A549 (cell line): Measurements from ENCODE around the gene OSBPL3. TPM values are rescaled to one million over a fixed set of nuclear protein-coding genes. Genes with fewer than 3 reads are reported as not detected.

Experiments
- ATAC-seq, 2 experiments: fragments of 200-7000 bp in 1 of 2; fragments of >200 bp in 1 of 2; cut with Nextera tagmentation in 1 of 2; cut with Tn5 transposase in 1 of 2; 3 replicates each; pipeline versions ENCODE4 v1.8.0 to v1.9.1; 2018 to 2020; ENCODE audit warnings: mild to moderate bottlenecking in 1 of 2, moderate library complexity in 1 of 2
- CTCF ChIA-PET: fragments of 300-600 bp; sonication (Branson Sonifier 250); formaldehyde crosslinking; extraction: SDS; loops from one replicate; lab custom pipeline; 2021; ENCODE audit warnings: antibody characterized with exemption, inconsistent platforms; lab: Yijun Ruan, JAX
- POLR2A ChIA-PET: fragments of 350-600 bp; formaldehyde crosslinking; extraction: SDS; loops from one replicate; lab custom pipeline; 2021; ENCODE audit warnings: antibody characterized with exemption, inconsistent platforms; lab: Yijun Ruan, JAX
- DNase-seq, 2 experiments: peaks; one replicate each; pipeline versions ENCODE4 v3.0.0 to v3.0.0-alpha.2; 2011 to 2016; ENCODE audit warnings: low read depth in 1 of 2, low spot score in 1 of 2
- FAIRE-seq: peaks from 2 replicates; lab custom pipeline; 2011; peaks lifted over from hg19 to GRCh38; lab: Jason Lieb, UNC
- H3K27ac ChIP-seq, 2 experiments: fragments of >200 bp; sonication (Bioruptor Twin); formaldehyde crosslinking; 3 replicates each; pipeline ENCODE4 v1.5.1; 2016 to 2017
- H3K4me1 ChIP-seq: fragments of >200 bp; sonication (Bioruptor Twin); formaldehyde crosslinking; 3 replicates; pipeline ENCODE4 v1.6.1; 2016
- H3K4me2 ChIP-seq: fragments of >200 bp; sonication (Bioruptor Twin); formaldehyde crosslinking; 3 replicates; pipeline ENCODE4 v1.6.1; 2016
- H3K4me3 ChIP-seq: fragments of >200 bp; sonication (Bioruptor Twin); formaldehyde crosslinking; 3 replicates; pipeline ENCODE4 v1.5.1; 2016
- H3K9me3 ChIP-seq: fragments of >200 bp; sonication (Bioruptor Twin); formaldehyde crosslinking; 3 replicates; pipeline ENCODE4 v1.6.1; 2016
- BHLHE40 ChIP-seq: IDR thresholded peaks from 2 replicates; pipeline ENCODE4 v1.6.1; 2012; ENCODE audit warnings: low read depth, low read length, inconsistent platforms
- CBX2 ChIP-seq: fragments of 200-600 bp; sonication (generic); IDR thresholded peaks from 2 replicates; pipeline ENCODE4 v1.6.1; 2016; ENCODE audit warnings: low read depth, mild to moderate bottlenecking, borderline replicate concordance
- CEBPB ChIP-seq, 2 experiments: fragments of >200 bp in 1 of 2; sonication (Bioruptor Twin) in 1 of 2; formaldehyde crosslinking in 1 of 2; IDR thresholded peaks; 2 replicates each; pipeline ENCODE4 v1.6.1; 2012 to 2016
- CHD2 ChIP-seq: fragments of 150-350 bp; IDR thresholded peaks from 2 replicates; pipeline ENCODE4 v1.6.1; 2014; ENCODE audit warnings: low read length; ENCODE audit not compliant: partially characterized antibody
- CTCF ChIP-seq: fragments of >200 bp; sonication (Bioruptor Twin); formaldehyde crosslinking; IDR thresholded peaks from 3 replicates; pipeline ENCODE4 v1.5.1; 2016
- E2F6 ChIP-seq: IDR thresholded peaks from 2 replicates; pipeline ENCODE4 v1.6.1; 2012; ENCODE audit warnings: low read depth, borderline replicate concordance
- ESRRA ChIP-seq: fragments of 150-350 bp; IDR thresholded peaks from 2 replicates; pipeline ENCODE4 v1.6.1; 2014; ENCODE audit warnings: mild to moderate bottlenecking, low read length, borderline replicate concordance
- HDAC2 ChIP-seq: fragments of 200-600 bp; sonication (generic); IDR thresholded peaks from 2 replicates; pipeline ENCODE4 v1.6.1; 2016
- HEYL ChIP-seq: fragments of 250-450 bp; sonication (Bioruptor Pico); IDR thresholded peaks from 2 replicates; pipeline ENCODE4 v1.8.0; 2021; ENCODE audit warnings: mild to moderate bottlenecking, moderate library complexity
- HMGXB4 ChIP-seq: fragments of 250-450 bp; sonication (Bioruptor Pico); IDR thresholded peaks from 2 replicates; pipeline ENCODE4 v1.5.0; 2021; ENCODE audit warnings: mild to moderate bottlenecking, moderate library complexity, borderline replicate concordance
- HOXA7 ChIP-seq: fragments of 250-450 bp; sonication (Bioruptor Pico); IDR thresholded peaks from 2 replicates; pipeline ENCODE4 v1.5.0; 2020; ENCODE audit warnings: mild to moderate bottlenecking, moderate library complexity
- HOXB13 ChIP-seq: fragments of 250-450 bp; sonication (Bioruptor Pico); IDR thresholded peaks from 2 replicates; pipeline ENCODE4 v1.5.0; 2020; ENCODE audit warnings: low read depth, mild to moderate bottlenecking, moderate library complexity
- HOXB5 ChIP-seq: fragments of 250-450 bp; sonication (Bioruptor Pico); IDR thresholded peaks from 2 replicates; pipeline ENCODE4 v1.5.0; 2020; ENCODE audit warnings: mild to moderate bottlenecking, moderate library complexity
- JUNB ChIP-seq: fragments of >200 bp; sonication (Bioruptor Twin); formaldehyde crosslinking; IDR thresholded peaks from 2 replicates; pipeline ENCODE4 v1.6.1; 2016
- MAFK ChIP-seq: fragments of 450-650 bp; IDR thresholded peaks from 2 replicates; pipeline ENCODE4 v1.6.1; 2014; ENCODE audit not compliant: partially characterized antibody
- MAX ChIP-seq: IDR thresholded peaks from 2 replicates; pipeline ENCODE4 v1.6.1; 2012
- MAZ ChIP-seq: fragments of 150-350 bp; IDR thresholded peaks from 2 replicates; pipeline ENCODE4 v1.6.1; 2014; ENCODE audit warnings: antibody characterized with exemption, low read depth, low read length, borderline replicate concordance
- MYC ChIP-seq: IDR thresholded peaks from 2 replicates; pipeline ENCODE4 v1.6.1; 2012; ENCODE audit warnings: mild to moderate bottlenecking, inconsistent platforms, low read length, improper control_type of control experiment, borderline replicate concordance
- NR3C1 ChIP-seq: fragments of >200 bp; sonication (Bioruptor Twin); formaldehyde crosslinking; IDR thresholded peaks from 3 replicates; pipeline ENCODE4 v1.6.1; 2017
- PBX3 ChIP-seq: IDR thresholded peaks from 2 replicates; pipeline ENCODE4 v1.6.1; 2012
- POLR2AphosphoS2 ChIP-seq: conservative IDR thresholded peaks from 2 replicates; pipeline ENCODE4 v1.6.1; 2012; ENCODE audit warnings: low read length, improper control_type of control experiment, inconsistent platforms
- RAD21 ChIP-seq, 2 experiments: fragments of >200 bp in 1 of 2; sonication (Bioruptor Twin) in 1 of 2; formaldehyde crosslinking in 1 of 2; IDR thresholded peaks in 1 of 2; conservative IDR thresholded peaks in 1 of 2; 2 replicates in 1 of 2; 3 replicates in 1 of 2; pipeline ENCODE4 v1.6.1; 2012 to 2018; ENCODE audit warnings: inconsistent platforms in 1 of 2
- RCOR1 ChIP-seq: fragments of 150-350 bp; IDR thresholded peaks from 2 replicates; pipeline ENCODE4 v1.6.1; 2014; ENCODE audit warnings: antibody characterized with exemption, low read length, low read depth
- SMC3 ChIP-seq: fragments of >200 bp; sonication (Bioruptor Twin); formaldehyde crosslinking; IDR thresholded peaks from 3 replicates; pipeline ENCODE4 v1.6.1; 2018; ENCODE audit warnings: inconsistent platforms
- TFCP2L1 ChIP-seq: fragments of 250-450 bp; sonication (Bioruptor Pico); IDR thresholded peaks from 2 replicates; pipeline ENCODE4 v1.5.0; 2021; ENCODE audit warnings: mild to moderate bottlenecking
- TP53 ChIP-seq: fragments of 250-450 bp; sonication (Bioruptor Pico); IDR thresholded peaks from 2 replicates; pipeline ENCODE4 v1.5.0; 2021; ENCODE audit warnings: mild to moderate bottlenecking, moderate library complexity
- USF2 ChIP-seq: fragments of 450-650 bp; IDR thresholded peaks from 2 replicates; pipeline ENCODE4 v1.6.1; 2014; ENCODE audit warnings: antibody characterized with exemption
- ZC3H11A ChIP-seq: fragments of 450-650 bp; IDR thresholded peaks from 2 replicates; pipeline ENCODE4 v1.6.1; 2014; ENCODE audit warnings: antibody characterized with exemption, mild to moderate bottlenecking
- ZFP36 ChIP-seq: fragments of 450-650 bp; IDR thresholded peaks from 2 replicates; pipeline ENCODE4 v1.6.1; 2014; ENCODE audit warnings: borderline replicate concordance; ENCODE audit not compliant: partially characterized antibody
- WGBS: methylation state at CpG from one replicate; pipeline ENCODE4 v1.1.6; 2017; ENCODE audit errors: missing lambda C conversion rate; 5-methylcytosine and 5-hydroxymethylcytosine counted together
- polyA plus RNA-seq, 4 experiments: library from polyadenylated mRNA; depleted of rRNA in 3 of 4; stranded (reverse); fragments of >200 nt; fragmentation: RNase III in 1 of 4; extraction: RNeasy Plus Mini Kit Qiagen cat#74134 plus additional on column Dnase treatment in 1 of 4; gene quantifications; 2 replicates in 3 of 4; 3 replicates in 1 of 4; pipeline ENCODE4 v1.2.3, GENCODE V29; 2011 to 2017

OSBPL3 gene
- polyA plus RNA-seq, 2 of the 4 experiments (the other 2 are of a cell fraction), result 10.9 to 17.4 TPM

- no peak for DNase-seq
- H3K4me1 ChIP-seq, result no peaks in the 10 kb centered on the region
- H3K4me3 ChIP-seq, result no peak overlapping the region
- ChIA-PET POLR2A (no interaction called here), CTCF (interaction anchor here (0.6 to 1.5 kb wide), 5 partner anchors 15 to 330 kb away, joined by 3 to 4 read pairs (median 4); no protein-coding TSS in a partner anchor)
- FAIRE-seq, result no peak
- no peak overlapping the region for H3K4me2 ChIP-seq
- no peak for ATAC-seq
- TF ChIP-seq ZC3H11A (no peak), CBX2 (no peak), BHLHE40 (no peak), HOXB5 (CRISPR knock-in tag) (no peak), MAFK (no peak), POLR2AphosphoS2 (no peak), JUNB (no peak), TFCP2L1 (CRISPR knock-in tag) (no peak), HOXB13 (CRISPR knock-in tag) (no peak), USF2 (no peak), HDAC2 (no peak), E2F6 (no peak), CHD2 (no peak), RAD21 (conservative IDR thresholded peaks at IDR 0.05 in 1 of 2, IDR thresholded peaks at IDR 0.05 in 1 of 2) (no peak), ESRRA (no peak), RCOR1 (no peak), MAZ (no peak), ZFP36 (no peak)
- WGBS, result 66% methylated on average over 9 of the region's 9 CpGs
- H3K9me3 ChIP-seq, result no peaks in the 10 kb centered on the region
- H3K27ac ChIP-seq, result no peak overlapping the region
These were observed 210.8 kb downstream of the OSBPL3 start for GRCh38 chr7:24769014-24769830.

- ATAC-seq (peak in 1 of 2 experiments; percentile 69; a peak in 2 of 6 replicates), FAIRE-seq (no peak), DNase-seq (no peak)
- Histone ChIP-seq H3K27ac (no peak overlapping the region; a peak in 1 of 6 replicates), H3K4me3 (no peak overlapping the region), H3K4me2 (no peak overlapping the region), H3K9me3 (no peaks in the 10 kb centered on the region), H3K4me1 (no peaks in the 10 kb centered on the region)
- WGBS, result 62% methylated on average over 9 of the region's 9 CpGs
- CTCF ChIA-PET, result interaction anchor here (0.5 to 1.5 kb wide), 3 partner anchors 14 to 302 kb away, joined by 3 to 4 read pairs (median 3); no protein-coding TSS in a partner anchor
- POLR2A ChIA-PET, result no interaction called here
- peak; percentile 44; the same call in 2 of the 3 replicates for TF ChIP-seq SMC3
- TF ChIP-seq MAZ, result no peak
- no peak for TF ChIP-seq MAX
- no peak for TF ChIP-seq HOXA7 (CRISPR knock-in tag)
- no peak for TF ChIP-seq TP53 (CRISPR knock-in tag)
- no peak for TF ChIP-seq NR3C1
- TF ChIP-seq HEYL, result no peak
- TF ChIP-seq HMGXB4 (CRISPR knock-in tag), result no peak
- TF ChIP-seq PBX3, result no peak
- TF ChIP-seq CTCF, result peak; percentile 25; the same call in 2 of the 3 replicates
- TF ChIP-seq CEBPB (IDR thresholded peaks at IDR 0.05), result no peak
- TF ChIP-seq HOXB13 (CRISPR knock-in tag), result no peak
- TF ChIP-seq E2F6, result no peak
- no peak for TF ChIP-seq MYC
These were observed 212.0 kb downstream of the OSBPL3 start for GRCh38 chr7:24767878-24768569.
